ENCODE data around the gene CLK2. TPM values are rescaled to one million over a fixed set of nuclear protein-coding genes. Genes with fewer than 3 reads are reported as not detected.

The CLK2 gene
- total and polyA plus RNA-seq, 2 of the 13 experiments (the other 11 are each of a cell fraction or from before 2014, with no cell fraction given): 20.1 to 73.5 TPM

DNA sequence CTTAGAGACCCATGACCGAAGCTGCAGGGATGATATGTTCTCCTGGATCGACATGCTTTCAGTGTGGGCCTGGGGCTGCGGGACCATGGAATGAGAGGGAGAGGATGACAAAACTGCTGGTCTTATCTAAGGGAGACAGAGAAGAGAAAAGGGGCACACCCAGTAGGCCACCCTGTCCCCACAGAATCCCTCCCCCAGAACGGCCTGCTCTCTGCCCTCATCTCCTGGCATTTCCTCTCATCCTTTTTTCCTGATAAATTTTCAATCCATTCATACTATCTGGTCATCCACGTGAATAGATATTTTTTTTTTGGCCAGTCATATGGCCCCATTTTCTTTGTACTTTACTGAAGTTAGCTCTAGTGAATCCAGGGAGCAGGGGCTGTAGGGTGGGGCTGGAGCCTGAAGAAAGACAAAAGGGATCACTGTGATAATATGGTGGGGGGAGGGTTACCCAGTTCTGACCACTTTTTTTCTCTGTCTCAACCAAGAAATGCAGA, 28.1 kb upstream of the CLK2 start, which contains the start of gene PKLR:
Gene PKLR, minus strand, starts transcription at position 97 of the 500 bp plus-strand sequence. Its CDS starts 43 bp downstream, at position 54.
- in situ Hi-C loops (cut with HindIII; ENCODE audit: extremely low pct_ligation_motif_present, low pct_unique_long_range_greater_than_20kb) (loop anchor here (10.0 kb wide), 1 partner anchor 47 kb away; the partner anchor contains the start of gene ENTREP3), intact Hi-C loops (cut with micrococcal nuclease; ENCODE audit: unreplicated experiment) (loop anchor here (10.0 kb wide), 1 partner anchor 97 kb away; the partner anchor contains the start of genes MTX1 and THBS3)
- WGBS (ENCODE audit: low lambda C conversion rate): 58% methylated on average over 5 of the region's 5 CpGs
- FAIRE-seq: no peak
- ATAC-seq: no peak
- H3K79me2 ChIP-seq (ENCODE audit: insufficient read depth, low read length): peaks cover 13% of the 10 kb centered on the region
- H3K27ac ChIP-seq (ENCODE audit: extremely low read length, insufficient read depth, low read length): peak within 1 kb of the TSS; percentile 95
- peak within 1 kb of the TSS; percentile 89 for H3K4me2 ChIP-seq (ENCODE audit: low read depth, low read length)
- CTCF ChIA-PET (ENCODE audit: low intra/inter-chr PET ratio, low total read pairs): no interaction called here
- POLR2A ChIA-PET: interaction anchor here (0.7 to 2.9 kb wide), 7 partner anchors 9 to 46 kb away, joined by 3 to 17 read pairs (median 3); partner anchors contain the start of genes CLK2, ENTREP3 and SCAMP3
- no peaks in the 10 kb centered on the region; a peak in 1 of 5 replicates for H3K27me3 ChIP-seq (ENCODE audit: control insufficient read depth in 1 of 2, insufficient read depth in 2 of 2, low read length in 2 of 2)
- DNase-seq (ENCODE audit: low spot score): no peak
- H2AFZ ChIP-seq (ENCODE audit: low read length): peak within 1 kb of the TSS; percentile 61
- TF ChIP-seq, protein P1, sequence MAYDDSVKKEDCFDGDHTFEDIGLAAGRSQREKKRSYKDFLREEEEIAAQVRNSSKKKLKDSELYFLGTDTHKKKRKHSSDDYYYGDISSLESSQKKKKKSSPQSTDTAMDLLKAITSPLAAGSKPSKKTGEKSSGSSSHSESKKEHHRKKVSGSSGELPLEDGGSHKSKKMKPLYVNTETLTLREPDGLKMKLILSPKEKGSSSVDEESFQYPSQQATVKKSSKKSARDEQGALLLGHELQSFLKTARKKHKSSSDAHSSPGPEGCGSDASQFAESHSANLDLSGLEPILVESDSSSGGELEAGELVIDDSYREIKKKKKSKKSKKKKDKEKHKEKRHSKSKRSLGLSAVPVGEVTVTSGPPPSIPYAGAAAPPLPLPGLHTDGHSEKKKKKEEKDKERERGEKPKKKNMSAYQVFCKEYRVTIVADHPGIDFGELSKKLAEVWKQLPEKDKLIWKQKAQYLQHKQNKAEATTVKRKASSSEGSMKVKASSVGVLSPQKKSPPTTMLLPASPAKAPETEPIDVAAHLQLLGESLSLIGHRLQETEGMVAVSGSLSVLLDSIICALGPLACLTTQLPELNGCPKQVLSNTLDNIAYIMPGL (CRISPR knock-in tag; IDR thresholded peaks at IDR 0.05; ENCODE audit: borderline replicate concordance in 1 of 2, low read depth in 1 of 2): peak in 1 of 2 experiments; percentile 3; a peak in 1 of 4 replicates
- no peak for TF ChIP-seq TCF7 (IDR thresholded peaks at IDR 0.05; ENCODE audit: low read depth)
- TF ChIP-seq ZNF546 (CRISPR knock-in tag; conservative IDR thresholded peaks at IDR 0.05): 0 out of 2 replicates have a peak, but pooled peaks have one; percentile 31
- 0 out of 2 replicates have a peak, but pooled peaks have one; percentile 14 for TF ChIP-seq ZFP36L1 (CRISPR knock-in tag; IDR thresholded peaks at IDR 0.05)
- TF ChIP-seq MBD4 (IDR thresholded peaks at IDR 0.05; ENCODE audit: borderline replicate concordance, low read length): 0 out of 2 replicates have a peak, but pooled peaks have one; percentile 7
- H3K4me3 ChIP-seq (replicated peaks in 1 of 3; ENCODE audit: insufficient read depth in 1 of 3, low read depth in 2 of 3, low read length in 3 of 3): peak within 1 kb of the TSS; percentile 28 to 69 (median 44); a peak in 5 of 6 replicates
- H3K9ac ChIP-seq (ENCODE audit: insufficient read depth, low read depth, low read length): peak within 1 kb of the TSS; percentile 77
- BruUV-seq (replicated peaks): no TSS peak
- H4K20me1 ChIP-seq (ENCODE audit: insufficient read depth, low read length): no peaks in the 10 kb centered on the region
- H3K4me1 ChIP-seq (ENCODE audit: insufficient read depth, low read length): peaks cover 81% of the 10 kb centered on the region
- no peaks in the 10 kb centered on the region for H3K36me3 ChIP-seq (replicated peaks in 1 of 2; ENCODE audit: control insufficient read depth in 1 of 2, insufficient read depth in 2 of 2, low read length in 2 of 2)
- no peaks in the 10 kb centered on the region for H3K9me3 ChIP-seq (ENCODE audit: low read length)

Measured in HepG2 (cell line).